ENCODE data around the gene CACNA1E.

CACNA1E gene

GRCh38 chr1:181630398-181630797 is 147.1 kb downstream of the CACNA1E start:
- H3K9me3 Mint-ChIP-seq, result peaks cover 5% of the 10 kb centered on the region
- TF ChIP-seq CTCF (IDR thresholded peaks at IDR 0.05), result no peak
- H3K4me3 Mint-ChIP-seq, result no peak overlapping the region
- no peaks in the 10 kb centered on the region for H3K36me3 Mint-ChIP-seq (ENCODE audit: low read depth)
- no peak for DNase-seq
- H3K27me3 Mint-ChIP-seq (ENCODE audit: low read depth, poor library complexity), result peaks cover 9% of the 10 kb centered on the region
- H3K4me1 Mint-ChIP-seq, result peaks cover 7% of the 10 kb centered on the region
- no peak overlapping the region for H3K27ac Mint-ChIP-seq

GRCh38 chr1:181630838-181631237 is 147.5 kb downstream of the CACNA1E start:
- DNase-seq, result no peak
- H3K4me3 Mint-ChIP-seq, result no peak overlapping the region
- H3K4me1 Mint-ChIP-seq, result peaks cover 7% of the 10 kb centered on the region
- no peak for TF ChIP-seq CTCF (IDR thresholded peaks at IDR 0.05)
- no peak overlapping the region for H3K27ac Mint-ChIP-seq
- peaks cover under 1% of the 10 kb centered on the region for H3K9me3 Mint-ChIP-seq
- H3K27me3 Mint-ChIP-seq (ENCODE audit: low read depth, poor library complexity), result peaks cover 12% of the 10 kb centered on the region
- no peaks in the 10 kb centered on the region for H3K36me3 Mint-ChIP-seq (ENCODE audit: low read depth)

- DNase-seq, result no peak
- Mint-ChIP-seq H3K36me3 (ENCODE audit: low read depth) (no peaks in the 10 kb centered on the region), H3K27ac (no peak overlapping the region), H3K9me3 (no peaks in the 10 kb centered on the region), H3K4me3 (no peak overlapping the region), H3K4me1 (peaks cover 7% of the 10 kb centered on the region), H3K27me3 (ENCODE audit: low read depth, poor library complexity) (peaks cover 12% of the 10 kb centered on the region)
- no peak for TF ChIP-seq CTCF (IDR thresholded peaks at IDR 0.05)
Observed at GRCh38 chr1:181632492-181632891, 149.2 kb downstream of the CACNA1E start.

- Mint-ChIP-seq H3K4me3 (no peak overlapping the region), H3K9me3 (no peaks in the 10 kb centered on the region), H3K27me3 (ENCODE audit: low read depth, poor library complexity) (peaks cover 15% of the 10 kb centered on the region), H3K4me1 (peaks cover 7% of the 10 kb centered on the region), H3K27ac (no peak overlapping the region), H3K36me3 (ENCODE audit: low read depth) (no peaks in the 10 kb centered on the region)
- DNase-seq, result no peak
- TF ChIP-seq CTCF (IDR thresholded peaks at IDR 0.05), result no peak
Observed at GRCh38 chr1:181632960-181633359, 149.6 kb downstream of the CACNA1E start.

GRCh38 chr1:181635110-181635509 is 151.8 kb downstream of the CACNA1E start:
- TF ChIP-seq CTCF (IDR thresholded peaks at IDR 0.05), result no peak
- Mint-ChIP-seq H3K4me3 (no peak overlapping the region), H3K27me3 (ENCODE audit: low read depth, poor library complexity) (peaks cover 28% of the 10 kb centered on the region), H3K27ac (no peak overlapping the region), H3K9me3 (no peaks in the 10 kb centered on the region), H3K4me1 (peaks cover 7% of the 10 kb centered on the region), H3K36me3 (ENCODE audit: low read depth) (no peaks in the 10 kb centered on the region)
- no peak for DNase-seq

- no peaks in the 10 kb centered on the region for H3K4me1 Mint-ChIP-seq
- H3K27me3 Mint-ChIP-seq (ENCODE audit: low read depth, poor library complexity), result peaks cover 38% of the 10 kb centered on the region
- H3K36me3 Mint-ChIP-seq (ENCODE audit: low read depth), result no peaks in the 10 kb centered on the region
- H3K27ac Mint-ChIP-seq, result no peak overlapping the region
- DNase-seq, result no peak
- no peak for TF ChIP-seq CTCF (IDR thresholded peaks at IDR 0.05)
- H3K4me3 Mint-ChIP-seq, result no peak overlapping the region
- no peaks in the 10 kb centered on the region for H3K9me3 Mint-ChIP-seq
Observed at GRCh38 chr1:181637998-181638397, 154.7 kb downstream of the CACNA1E start.

All from nephron progenitor cell (in vitro differentiated cells).